Activated naive CD4-positive, alpha-beta T cell treated with anti-CD3 and anti-CD28 coated beads, Interleukin-2, amount 50 U/mL, for 72 hours (primary cell): Measurements from ENCODE around the gene TMEM252. TPM values are rescaled to one million over a fixed set of nuclear protein-coding genes. Genes with fewer than 3 reads are reported as not detected.

Experiments
- ATAC-seq, 2 donors: fragments of 150-1000 bp; cut with Tn5 transposase; 2 replicates each; pipeline ENCODE4 v1.10.0; 2021; ENCODE audit warnings: mild to moderate bottlenecking in 2 of 2, moderate library complexity in 2 of 2
- DNase-seq, 2 donors: peaks; one replicate each; pipeline ENCODE4 v3.0.0; 2021 to 2022; ENCODE audit warnings: low spot score in 2 of 2
- H3K27ac Mint-ChIP-seq, 2 donors: one replicate each; pipeline ENCODE4 v1.8.0; 2022; ENCODE audit warnings: mild to moderate bottlenecking in 2 of 2, mixed read lengths in 2 of 2
- H3K36me3 Mint-ChIP-seq, 2 donors: one replicate each; pipeline ENCODE4 v1.8.0; 2022; ENCODE audit warnings: mixed read lengths in 2 of 2
- H3K9me3 Mint-ChIP-seq, 2 donors: one replicate each; pipeline ENCODE4 v1.8.0; 2022; ENCODE audit warnings: mixed read lengths in 2 of 2
- total RNA-seq, 2 donors: library from RNA; stranded (reverse); gene quantifications; one replicate each; pipeline ENCODE4 v1.2.3, GENCODE V29; 2022

Gene TMEM252
- total RNA-seq, 2 donors from 2014 or later, result not detected

GRCh38 chr9:68509689-68510088, 31.0 kb downstream of the TMEM252 start:
- DNase-seq, result no peak
- H3K36me3 Mint-ChIP-seq, result no peaks in the 10 kb centered on the region
- no peak for ATAC-seq

GRCh38 chr9:68508547-68508946, 32.1 kb downstream of the TMEM252 start:
- DNase-seq (no peak), ATAC-seq (no peak)
- Mint-ChIP-seq H3K36me3 (no peaks in the 10 kb centered on the region), H3K27ac (no peak overlapping the region), H3K9me3 (no peaks in the 10 kb centered on the region)

More at GRCh38 chr9:68509689-68510088, 31.0 kb downstream of the TMEM252 start:
- H3K27ac Mint-ChIP-seq, result no peak overlapping the region
- no peaks in the 10 kb centered on the region for H3K9me3 Mint-ChIP-seq

- DNase-seq (no peak), ATAC-seq (no peak)
- H3K27ac Mint-ChIP-seq, result no peak overlapping the region
- H3K9me3 Mint-ChIP-seq, result no peaks in the 10 kb centered on the region
- H3K36me3 Mint-ChIP-seq, result no peaks in the 10 kb centered on the region
Measured at GRCh38 chr9:68507806-68508145, 32.9 kb downstream of the TMEM252 start.

- ATAC-seq, result no peak
- DNase-seq, result no peak
- Mint-ChIP-seq H3K9me3 (no peaks in the 10 kb centered on the region), H3K27ac (no peak overlapping the region), H3K36me3 (no peaks in the 10 kb centered on the region)
Measured at GRCh38 chr9:68507130-68507805, 33.4 kb downstream of the TMEM252 start.

GRCh38 chr9:68506551-68506950, 34.1 kb downstream of the TMEM252 start:
- no peaks in the 10 kb centered on the region for H3K9me3 Mint-ChIP-seq
- DNase-seq (no peak), ATAC-seq (no peak)
- H3K27ac Mint-ChIP-seq, result no peak overlapping the region
- no peaks in the 10 kb centered on the region for H3K36me3 Mint-ChIP-seq

- H3K9me3 Mint-ChIP-seq, result no peaks in the 10 kb centered on the region
- no peaks in the 10 kb centered on the region for H3K36me3 Mint-ChIP-seq
- no peak overlapping the region for H3K27ac Mint-ChIP-seq
- ATAC-seq (no peak), DNase-seq (no peak)
Measured at GRCh38 chr9:68505681-68506409, 34.8 kb downstream of the TMEM252 start.

GRCh38 chr9:68502279-68502678, 38.4 kb downstream of the TMEM252 start:
- Mint-ChIP-seq H3K27ac (no peak overlapping the region), H3K36me3 (no peaks in the 10 kb centered on the region), H3K9me3 (no peaks in the 10 kb centered on the region)
- no peak for DNase-seq
- ATAC-seq, result no peak

GRCh38 chr9:68500457-68501381, 40.0 kb downstream of the TMEM252 start:
- no peak for ATAC-seq
- Mint-ChIP-seq H3K36me3 (no peaks in the 10 kb centered on the region), H3K27ac (no peak overlapping the region), H3K9me3 (no peaks in the 10 kb centered on the region)
- DNase-seq, result no peak

GRCh38 chr9:68498816-68499215, 41.9 kb downstream of the TMEM252 start:
- DNase-seq, result no peak
- Mint-ChIP-seq H3K9me3 (no peaks in the 10 kb centered on the region), H3K36me3 (no peaks in the 10 kb centered on the region), H3K27ac (no peak overlapping the region)
- ATAC-seq, result no peak

- H3K27ac Mint-ChIP-seq, result no peak overlapping the region
- H3K9me3 Mint-ChIP-seq, result no peaks in the 10 kb centered on the region
- no peaks in the 10 kb centered on the region for H3K36me3 Mint-ChIP-seq
- DNase-seq, result no peak
- ATAC-seq, result no peak
Measured at GRCh38 chr9:68497629-68498028, 43.1 kb downstream of the TMEM252 start.

- H3K27ac Mint-ChIP-seq, result no peak overlapping the region
- no peak for ATAC-seq
- no peak for DNase-seq
- no peaks in the 10 kb centered on the region for H3K9me3 Mint-ChIP-seq
- no peaks in the 10 kb centered on the region for H3K36me3 Mint-ChIP-seq
Measured at GRCh38 chr9:68496356-68496755, 44.3 kb downstream of the TMEM252 start.

GRCh38 chr9:68495247-68495646, 45.4 kb downstream of the TMEM252 start:
- DNase-seq (no peak), ATAC-seq (no peak)
- Mint-ChIP-seq H3K27ac (no peak overlapping the region), H3K36me3 (no peaks in the 10 kb centered on the region), H3K9me3 (no peaks in the 10 kb centered on the region)

GRCh38 chr9:68493958-68494577, 46.6 kb downstream of the TMEM252 start:
- ATAC-seq, result no peak
- Mint-ChIP-seq H3K36me3 (no peaks in the 10 kb centered on the region), H3K27ac (no peak overlapping the region), H3K9me3 (no peaks in the 10 kb centered on the region)
- DNase-seq, result no peak

GRCh38 chr9:68493541-68493940, 47.1 kb downstream of the TMEM252 start:
- H3K36me3 Mint-ChIP-seq, result no peaks in the 10 kb centered on the region
- H3K9me3 Mint-ChIP-seq, result no peaks in the 10 kb centered on the region
- ATAC-seq (no peak), DNase-seq (no peak)
- no peak overlapping the region for H3K27ac Mint-ChIP-seq

- DNase-seq, result no peak
- ATAC-seq, result no peak
- no peaks in the 10 kb centered on the region for H3K9me3 Mint-ChIP-seq
- no peak overlapping the region for H3K27ac Mint-ChIP-seq
- H3K36me3 Mint-ChIP-seq, result no peaks in the 10 kb centered on the region
Measured at GRCh38 chr9:68492806-68493205, 47.9 kb downstream of the TMEM252 start.

GRCh38 chr9:68489646-68490045, 51.0 kb downstream of the TMEM252 start:
- Mint-ChIP-seq H3K9me3 (peaks cover 0 to 4% of the 10 kb centered on the region in 2 donors), H3K36me3 (no peaks in the 10 kb centered on the region), H3K27ac (no peak overlapping the region)
- DNase-seq (no peak), ATAC-seq (no peak)

- Mint-ChIP-seq H3K36me3 (peaks cover 0 to 6% of the 10 kb centered on the region in 2 donors), H3K27ac (no peak overlapping the region), H3K9me3 (peaks cover 4 to 7% of the 10 kb centered on the region in 2 donors)
- DNase-seq (no peak), ATAC-seq (no peak)
Measured at GRCh38 chr9:68488126-68488525, 52.6 kb downstream of the TMEM252 start.
